Endothelial cell of umbilical vein (primary cell): ENCODE data around the gene DGKA. TPM values are rescaled to one million over a fixed set of nuclear protein-coding genes. Genes with fewer than 3 reads are reported as not detected.
"Not testable (repeated sequence)": the region's sequence is repeated elsewhere in the genome, so short reads cannot be mapped to it uniquely, and the experiment has no call there.

Source experiments
- BruUV-seq: library from RNA; stranded (reverse); fragments of 400-500 nt; replicated peaks from 2 replicates; lab custom pipeline; 2021; lab: Mats Ljungman, UMichigan
- CTCF ChIA-PET: fragments of 300-600, 350-600 bp; sonication (Branson Sonifier 250); formaldehyde crosslinking; loops from one replicate; lab custom pipeline; 2021; ENCODE audit warnings: antibody characterized with exemption, inconsistent platforms; lab: Charles Lee
- POLR2A ChIA-PET: fragments of 300-600, 350-600 bp; sonication (Branson Sonifier 250); formaldehyde crosslinking; loops from one replicate; lab custom pipeline; 2021; ENCODE audit warnings: antibody characterized with exemption, inconsistent platforms; lab: Charles Lee
- DNase-seq: peaks from one replicate; pipeline ENCODE4 v3.0.0-alpha.2; 2011; ENCODE audit warnings: low read depth, low spot score
- FAIRE-seq: peaks from 2 replicates; lab custom pipeline; 2011; peaks lifted over from hg19 to GRCh38; lab: Jason Lieb, UNC
- H2AFZ ChIP-seq: 2 replicates; pipeline ENCODE4 v1.6.0; 2012; ENCODE audit warnings: low read depth, low read length, control low read depth, inconsistent platforms
- H3K27ac ChIP-seq: 2 replicates; pipeline ENCODE4 v1.5.1; 2011; ENCODE audit warnings: low read depth, mild to moderate bottlenecking, control low read depth, low read length, moderate library complexity; ENCODE audit not compliant: insufficient read depth
- H3K27me3 ChIP-seq, 2 experiments: 2 replicates each; pipeline versions ENCODE4 v1.6.0 to v1.6.1; 2011; ENCODE audit warnings: low read length in 2 of 2, mixed read lengths in 1 of 2; ENCODE audit not compliant: control insufficient read depth in 2 of 2, insufficient read depth in 2 of 2
- H3K36me3 ChIP-seq, 2 experiments: 2 replicates in 1 of 2; 3 replicates in 1 of 2; pipeline ENCODE4 v1.5.1; 2011; ENCODE audit warnings: low read length in 2 of 2, mild to moderate bottlenecking in 1 of 2, moderate library complexity in 1 of 2; ENCODE audit not compliant: control insufficient read depth in 2 of 2, insufficient read depth in 2 of 2; ENCODE audit errors: extremely low read depth in 1 of 2
- H3K4me1 ChIP-seq: 3 replicates; pipeline ENCODE4 v1.5.1; 2011; ENCODE audit warnings: mild to moderate bottlenecking, low read length; ENCODE audit not compliant: control insufficient read depth, insufficient read depth; ENCODE audit errors: extremely low read depth
- H3K4me2 ChIP-seq: 2 replicates; pipeline ENCODE4 v1.6.1; 2011; ENCODE audit warnings: low read length, control low read depth, mixed read lengths; ENCODE audit not compliant: insufficient read depth
- H3K4me3 ChIP-seq, 3 experiments: fragments of 200-600 bp in 1 of 3; sonication (generic), shearing (Covaris generic) in 1 of 3; replicated peaks in 1 of 3; 2 replicates each; pipeline ENCODE4 v1.5.1; 2011 to 2016; ENCODE audit warnings: control low read depth in 3 of 3, low read length in 3 of 3, mild to moderate bottlenecking in 2 of 3, inconsistent platforms in 1 of 3, low read depth in 1 of 3, moderate library complexity in 1 of 3; ENCODE audit not compliant: insufficient read depth in 1 of 3
- H3K79me2 ChIP-seq: 2 replicates; pipeline ENCODE4 v1.6.0; 2012; ENCODE audit warnings: low read length, inconsistent platforms; ENCODE audit not compliant: control insufficient read depth, insufficient read depth
- H3K9ac ChIP-seq: replicated peaks from 2 replicates; pipeline ENCODE3; 2011; ENCODE audit warnings: low read length, control low read depth; ENCODE audit not compliant: insufficient read depth; ENCODE audit errors: extremely low read depth
- H3K9me1 ChIP-seq: replicated peaks from 3 replicates; pipeline ENCODE4 v1.6.0; 2011; ENCODE audit warnings: mild to moderate bottlenecking, low read length; ENCODE audit not compliant: control insufficient read depth, insufficient read depth; ENCODE audit errors: extremely low read depth
- H3K9me3 ChIP-seq: replicated peaks from 2 replicates; pipeline ENCODE4 v1.5.1; 2012; ENCODE audit warnings: low read length, inconsistent platforms; ENCODE audit not compliant: control insufficient read depth, insufficient read depth
- H4K20me1 ChIP-seq: replicated peaks from 2 replicates; pipeline ENCODE3; 2011; ENCODE audit warnings: mild to moderate bottlenecking, low read length; ENCODE audit not compliant: control insufficient read depth, insufficient read depth; ENCODE audit errors: extremely low read depth
- CTCF ChIP-seq, 2 donors: IDR thresholded peaks; 1 replicate in 1 of 2; 2 replicates in 1 of 2; pipeline ENCODE4 v1.5.1; 2011; ENCODE audit warnings: low read length in 2 of 2, mild to moderate bottlenecking in 2 of 2, moderate library complexity in 2 of 2, control low read depth in 1 of 2, inconsistent platforms in 1 of 2, low read depth in 1 of 2; ENCODE audit not compliant: insufficient read depth in 1 of 2; ENCODE audit errors: extremely low read depth in 1 of 2
- EZH2 ChIP-seq: IDR thresholded peaks from 2 replicates; pipeline ENCODE4 v1.6.1; 2012; ENCODE audit warnings: borderline replicate concordance, low read depth, mild to moderate bottlenecking, moderate library complexity, low read length, inconsistent platforms; ENCODE audit not compliant: severe bottlenecking
- FOS ChIP-seq: IDR thresholded peaks from 2 replicates; pipeline ENCODE4 v1.6.1; 2011; ENCODE audit warnings: mild to moderate bottlenecking, low read length, moderate library complexity, borderline replicate concordance; ENCODE audit not compliant: insufficient read depth
- GATA2 ChIP-seq: IDR thresholded peaks from 2 replicates; pipeline ENCODE4 v1.7.0; 2011; ENCODE audit warnings: low read depth, mild to moderate bottlenecking, moderate library complexity, mixed read lengths, low read length; ENCODE audit not compliant: insufficient read length, insufficient read depth
- JUN ChIP-seq: IDR thresholded peaks from 2 replicates; pipeline ENCODE4 v1.6.1; 2011; ENCODE audit warnings: borderline replicate concordance, low read depth; ENCODE audit not compliant: insufficient read length, insufficient read depth
- MAX ChIP-seq: IDR thresholded peaks from 2 replicates; pipeline ENCODE4 v1.6.1; 2011; ENCODE audit not compliant: insufficient read depth, insufficient read length
- MYC ChIP-seq: IDR thresholded peaks from one replicate; pipeline ENCODE4 v1.6.1; 2011; ENCODE audit warnings: mild to moderate bottlenecking, low read depth, low read length
- POLR2A ChIP-seq: IDR thresholded peaks from 2 replicates; pipeline ENCODE4 v1.6.1; 2012; ENCODE audit warnings: low read depth, mild to moderate bottlenecking, control low read depth, low read length
- POLR2AphosphoS5 ChIP-seq: IDR thresholded peaks from 2 replicates; pipeline ENCODE4 v1.6.1; 2012; ENCODE audit warnings: low read depth, mild to moderate bottlenecking, control low read depth, low read length, moderate library complexity; ENCODE audit not compliant: insufficient read depth
- dilution Hi-C: fragments of 300-500 bp; cut with MboI; formaldehyde crosslinking; loops from one replicate; pipeline ENCODE4 v1.15.0; 2019; ENCODE audit warnings: low sequenced_read_pairs; ENCODE audit not compliant: extremely low pct_ligation_motif_present
- intact Hi-C: fragments of 100-400 bp; cut with micrococcal nuclease; formaldehyde crosslinking; loops from one replicate; pipeline ENCODE4 v1.10.0; 2022
- polyA plus RNA-seq, 4 experiments: library from polyadenylated mRNA; depleted of rRNA in 3 of 4; stranded (reverse) in 3 of 4; unstranded in 1 of 4; fragments of >200 nt; gene quantifications; 2 replicates each; pipeline versions ENCODE4 v1.2.1 to v1.2.3, GENCODE V29; 2011 to 2012; ENCODE audit warnings: missing spikeins in 1 of 4
- total RNA-seq: library from RNA; stranded (reverse); gene quantifications from 2 replicates; pipeline ENCODE4 v1.2.3, GENCODE V29; 2021

The DGKA gene
- total and polyA plus RNA-seq, 2 donors (not counting 3 experiments of a cell fraction or from before 2014, with no cell fraction given), result 49.8 to 53.2 TPM

- H4K20me1 ChIP-seq, result no peaks in the 10 kb centered on the region
- POLR2A ChIA-PET, result no interaction called here
- no peak for DNase-seq
- H3K36me3 ChIP-seq, result peaks cover 4 to 5% of the 10 kb centered on the region in 2 experiments
- H2AFZ ChIP-seq, result no peak overlapping the region
- H3K4me3 ChIP-seq, result no peak overlapping the region
- intact Hi-C loops, result no loop called here
- FAIRE-seq, result no peak
- no peak overlapping the region for H3K9ac ChIP-seq
- dilution Hi-C loops, result no loop called here
- H3K27me3 ChIP-seq, result no peaks in the 10 kb centered on the region
- no peak overlapping the region for H3K4me2 ChIP-seq
- BruUV-seq, result no TSS peak
- CTCF ChIA-PET, result interaction anchor here (1.2 kb wide), 2 partner anchors 17 to 51 kb away, joined by 3 read pairs; no protein-coding TSS in a partner anchor
- TF ChIP-seq MYC (no peak), POLR2AphosphoS5 (no peak), FOS (no peak), MAX (no peak), EZH2 (no peak), JUN (no peak), CTCF (IDR thresholded peaks at IDR 0.05; ENCODE audit: extremely low read depth in 1 of 2, insufficient read depth in 1 of 2, low read depth in 1 of 2, low read length in 2 of 2) (no peak), POLR2A (no peak), GATA2 (no peak)
- H3K79me2 ChIP-seq, result peaks cover 56% of the 10 kb centered on the region
- no peaks in the 10 kb centered on the region for H3K9me3 ChIP-seq
- no peak overlapping the region for H3K27ac ChIP-seq
- H3K4me1 ChIP-seq, result peaks cover 16% of the 10 kb centered on the region
- H3K9me1 ChIP-seq, result no peaks in the 10 kb centered on the region
Observed at GRCh38 chr12:55979069-55979468, 48.1 kb downstream of the DGKA start.

- H3K4me3 ChIP-seq, H3K9ac ChIP-seq, H3K27ac ChIP-seq, H3K9me1 ChIP-seq, H2AFZ ChIP-seq, intact Hi-C loops, DNase-seq, H3K4me2 ChIP-seq, FAIRE-seq, H3K27me3 ChIP-seq, H3K4me1 ChIP-seq, BruUV-seq, H4K20me1 ChIP-seq, H3K9me3 ChIP-seq: not testable (repeated sequence)
- peaks cover 8 to 10% of the 10 kb centered on the region in 2 experiments for H3K36me3 ChIP-seq
- POLR2A ChIA-PET, result interaction anchor here (3.4 kb wide), 1 partner anchor 8 kb away, joined by 18 read pairs; the partner anchor contains the start of gene RAB5B
- H3K79me2 ChIP-seq, result peaks cover 31% of the 10 kb centered on the region
- CTCF ChIA-PET, result interaction anchor here (1.2 to 2.2 kb wide), 3 partner anchors 14 to 48 kb away, joined by 3 to 7 read pairs (median 3); no protein-coding TSS in a partner anchor
- dilution Hi-C loops, result loop anchor here (10.0 kb wide), 1 partner anchor 227 kb away; no protein-coding TSS in a partner anchor
Observed at GRCh38 chr12:55981882-55982281, 50.9 kb downstream of the DGKA start.
